ENCODE measurements around the gene ADAM19.
A peak's percentile ranks its signal among the peaks of the same experiment; 100 is the strongest.

ADAM19 gene

GRCh38 chr5:157543825-157544622, 31.6 kb downstream of the ADAM19 start:
- DNase-seq (ENCODE audit: low read depth in 2 of 2), result no peak

- DNase-seq (ENCODE audit: low read depth in 2 of 2), result no peak
Observed at GRCh38 chr5:157542282-157543000, 33.1 kb downstream of the ADAM19 start.

GRCh38 chr5:157541447-157542118, 34.0 kb downstream of the ADAM19 start:
- no peak for DNase-seq (ENCODE audit: low read depth in 2 of 2)

- DNase-seq (ENCODE audit: low read depth in 2 of 2), result peak in 1 of 2 donors; percentile 13
Observed at GRCh38 chr5:157540707-157541446, 34.7 kb downstream of the ADAM19 start.

GRCh38 chr5:157540124-157540523, 35.5 kb downstream of the ADAM19 start:
- no peak for DNase-seq (ENCODE audit: low read depth in 2 of 2)

GRCh38 chr5:157539503-157540022, 36.0 kb downstream of the ADAM19 start:
- no peak for DNase-seq (ENCODE audit: low read depth in 2 of 2)

GRCh38 chr5:157538311-157538710, 37.3 kb downstream of the ADAM19 start:
- DNase-seq (ENCODE audit: low read depth in 2 of 2), result no peak

- no peak for DNase-seq (ENCODE audit: low read depth in 2 of 2)
Observed at GRCh38 chr5:157535042-157535865, 40.3 kb downstream of the ADAM19 start.

- DNase-seq (ENCODE audit: low read depth in 2 of 2), result no peak
Observed at GRCh38 chr5:157533011-157533481, 42.5 kb downstream of the ADAM19 start.

GRCh38 chr5:157532022-157532421, 43.6 kb downstream of the ADAM19 start:
- no peak for DNase-seq (ENCODE audit: low read depth in 2 of 2)

GRCh38 chr5:157530226-157530972, 45.2 kb downstream of the ADAM19 start:
- DNase-seq (ENCODE audit: low read depth in 2 of 2), result no peak

GRCh38 chr5:157529002-157529401, 46.6 kb downstream of the ADAM19 start:
- no peak for DNase-seq (ENCODE audit: low read depth in 2 of 2)

- DNase-seq (ENCODE audit: low read depth in 2 of 2), result no peak
Observed at GRCh38 chr5:157528036-157528632, 47.4 kb downstream of the ADAM19 start.

- no peak for DNase-seq (ENCODE audit: low read depth in 2 of 2)
Observed at GRCh38 chr5:157524887-157525286, 50.7 kb downstream of the ADAM19 start.

- DNase-seq (ENCODE audit: low read depth in 2 of 2), result no peak
Observed at GRCh38 chr5:157523976-157524375, 51.6 kb downstream of the ADAM19 start.

GRCh38 chr5:157521704-157522029, 53.9 kb downstream of the ADAM19 start:
- no peak for DNase-seq (ENCODE audit: low read depth in 2 of 2)

- DNase-seq (ENCODE audit: low read depth in 2 of 2), result no peak
Observed at GRCh38 chr5:157520911-157521703, 54.5 kb downstream of the ADAM19 start.

- DNase-seq (ENCODE audit: low read depth in 2 of 2), result no peak
Observed at GRCh38 chr5:157519579-157520253, 55.9 kb downstream of the ADAM19 start.

All from stimulated activated CD8-positive, alpha-beta memory T cell treated with anti-CD3 and anti-CD28 coated beads, Interleukin-2, amount 100 ng/mL, for 48 hours (primary cell).